WERI-Rb-1 (cell line): ENCODE measurements around the gene ADGRV1.

Experiments
- DNase-seq: peaks from one replicate; pipeline ENCODE4 v3.0.0-alpha.2; 2020
- H3K27ac ChIP-seq: fragments of 250-450 bp; sonication (Bioruptor Pico); 2 replicates; pipeline ENCODE4 v1.5.1; 2020; ENCODE audit warnings: mild to moderate bottlenecking, moderate library complexity
- H3K27me3 ChIP-seq: fragments of 250-450 bp; sonication (Bioruptor Pico); 2 replicates; pipeline ENCODE4 v1.5.1; 2021; ENCODE audit warnings: mild to moderate bottlenecking, low read depth, moderate library complexity; ENCODE audit not compliant: insufficient read depth, severe bottlenecking
- H3K36me3 ChIP-seq: fragments of 250-450 bp; sonication (Bioruptor Pico); 2 replicates; pipeline ENCODE4 v1.5.1; 2020; ENCODE audit warnings: mild to moderate bottlenecking, moderate library complexity
- H3K4me3 ChIP-seq: 2 replicates; pipeline ENCODE4 v1.5.1; 2011; ENCODE audit warnings: low read depth, mild to moderate bottlenecking, control low read depth, low read length
- H3K9me3 ChIP-seq: fragments of 250-450 bp; sonication (Bioruptor Pico); 2 replicates; pipeline ENCODE4 v1.5.1; 2021; ENCODE audit warnings: mild to moderate bottlenecking, moderate library complexity; ENCODE audit not compliant: severe bottlenecking
- TF ChIP-seq, protein P1 (sequence below): IDR thresholded peaks from 2 replicates; pipeline ENCODE4 v1.5.1; 2011; ENCODE audit warnings: low read depth, mild to moderate bottlenecking, control low read depth, inconsistent platforms, low read length

Gene ADGRV1

DNA sequence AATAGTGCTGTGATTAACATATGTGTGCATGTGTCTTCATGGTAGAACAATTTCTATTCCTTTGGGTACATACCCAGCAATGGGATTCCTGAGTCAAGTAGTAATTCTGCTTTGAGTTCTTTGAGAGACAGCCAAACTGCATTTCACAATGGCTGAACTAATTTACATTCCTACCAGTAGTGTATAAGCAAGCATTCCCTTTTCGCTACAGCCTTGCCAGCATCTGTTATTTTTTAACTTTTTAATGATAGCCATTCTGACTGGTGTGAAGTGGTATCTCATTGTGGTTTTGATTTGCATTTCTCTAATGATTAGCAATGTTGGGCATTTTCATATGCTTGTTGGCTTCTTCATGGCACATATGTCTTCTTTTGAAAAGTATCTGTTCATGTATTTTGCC, 516.0 kb downstream of the ADGRV1 start:
- Histone ChIP-seq H3K4me3 (no peak overlapping the region), H3K36me3 (peaks cover 21% of the 10 kb centered on the region), H3K27ac (no peak overlapping the region), H3K27me3 (no peaks in the 10 kb centered on the region), H3K9me3 (no peaks in the 10 kb centered on the region)
- no peak for DNase-seq
- TF ChIP-seq, protein P1, sequence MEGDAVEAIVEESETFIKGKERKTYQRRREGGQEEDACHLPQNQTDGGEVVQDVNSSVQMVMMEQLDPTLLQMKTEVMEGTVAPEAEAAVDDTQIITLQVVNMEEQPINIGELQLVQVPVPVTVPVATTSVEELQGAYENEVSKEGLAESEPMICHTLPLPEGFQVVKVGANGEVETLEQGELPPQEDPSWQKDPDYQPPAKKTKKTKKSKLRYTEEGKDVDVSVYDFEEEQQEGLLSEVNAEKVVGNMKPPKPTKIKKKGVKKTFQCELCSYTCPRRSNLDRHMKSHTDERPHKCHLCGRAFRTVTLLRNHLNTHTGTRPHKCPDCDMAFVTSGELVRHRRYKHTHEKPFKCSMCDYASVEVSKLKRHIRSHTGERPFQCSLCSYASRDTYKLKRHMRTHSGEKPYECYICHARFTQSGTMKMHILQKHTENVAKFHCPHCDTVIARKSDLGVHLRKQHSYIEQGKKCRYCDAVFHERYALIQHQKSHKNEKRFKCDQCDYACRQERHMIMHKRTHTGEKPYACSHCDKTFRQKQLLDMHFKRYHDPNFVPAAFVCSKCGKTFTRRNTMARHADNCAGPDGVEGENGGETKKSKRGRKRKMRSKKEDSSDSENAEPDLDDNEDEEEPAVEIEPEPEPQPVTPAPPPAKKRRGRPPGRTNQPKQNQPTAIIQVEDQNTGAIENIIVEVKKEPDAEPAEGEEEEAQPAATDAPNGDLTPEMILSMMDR = no peak

DNA sequence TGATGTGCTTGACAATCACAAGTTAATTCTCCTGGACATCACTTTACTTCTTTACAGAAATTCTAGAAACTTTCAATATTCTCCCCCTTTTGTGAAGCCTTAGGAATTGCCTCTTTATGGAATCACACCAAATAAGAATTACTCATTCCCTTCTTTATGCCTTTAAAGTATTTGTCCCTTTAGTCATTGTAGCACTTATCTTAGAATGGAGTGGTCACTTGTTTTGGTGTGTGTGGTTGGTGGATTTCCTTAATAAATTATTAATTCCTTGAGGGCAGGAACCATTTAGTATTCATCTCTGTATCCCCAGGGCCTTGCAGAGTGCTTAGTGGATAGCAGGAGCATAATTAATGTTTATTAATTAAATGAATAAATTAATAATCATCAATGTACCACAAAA, 517.5 kb downstream of the ADGRV1 start:
- Histone ChIP-seq H3K36me3 (peaks cover 21% of the 10 kb centered on the region), H3K4me3 (no peak overlapping the region), H3K27ac (no peak overlapping the region), H3K27me3 (no peaks in the 10 kb centered on the region), H3K9me3 (no peaks in the 10 kb centered on the region)
- no peak for DNase-seq
- TF ChIP-seq, protein P1 = no peak

DNA sequence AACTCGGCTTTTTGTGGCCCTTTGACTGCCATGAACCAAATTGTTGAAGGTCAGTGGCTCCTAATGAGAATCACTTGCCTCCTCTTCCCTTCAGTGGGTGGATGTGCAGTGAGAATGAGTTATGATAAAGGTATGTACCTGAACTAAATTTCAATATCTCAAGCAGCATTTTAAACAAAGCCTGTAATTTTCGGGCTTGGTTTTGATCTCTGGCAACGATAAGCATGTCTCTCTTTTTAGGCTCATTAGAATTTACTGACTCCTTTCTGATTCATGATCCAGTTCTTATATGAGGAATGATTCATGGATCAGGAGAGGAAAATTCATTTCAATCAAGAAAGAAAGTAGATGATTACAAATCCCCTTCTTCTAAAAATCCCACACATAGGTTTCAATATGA, 519.0 kb downstream of the ADGRV1 start:
- no peaks in the 10 kb centered on the region for H3K9me3 ChIP-seq
- DNase-seq = no peak
- TF ChIP-seq, protein P1 = no peak
- no peak overlapping the region for H3K27ac ChIP-seq
- H3K4me3 ChIP-seq = no peak overlapping the region
- H3K27me3 ChIP-seq = no peaks in the 10 kb centered on the region
- peaks cover 19% of the 10 kb centered on the region for H3K36me3 ChIP-seq

DNA sequence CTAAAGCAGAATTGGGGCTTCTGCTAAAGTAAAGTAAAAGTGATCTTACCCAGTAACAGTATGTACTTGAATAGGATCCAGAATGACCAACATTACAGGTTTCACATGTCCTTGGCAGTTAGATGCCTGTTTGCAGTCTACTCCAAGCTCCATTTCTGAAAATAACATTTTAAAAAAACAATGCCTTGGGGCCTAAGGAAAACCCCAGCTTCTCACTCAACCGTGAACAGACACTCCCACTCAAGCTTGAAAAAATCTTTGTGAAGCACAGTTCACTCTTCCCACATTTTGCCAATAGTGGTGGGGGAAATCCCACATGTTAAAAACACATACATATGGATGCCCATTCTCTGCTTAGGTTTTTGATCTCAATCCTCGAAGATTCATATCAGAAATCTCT, 520.4 kb downstream of the ADGRV1 start:
- no peak overlapping the region for H3K27ac ChIP-seq
- no peaks in the 10 kb centered on the region for H3K27me3 ChIP-seq
- no peak overlapping the region for H3K4me3 ChIP-seq
- DNase-seq = no peak
- H3K9me3 ChIP-seq = no peaks in the 10 kb centered on the region
- H3K36me3 ChIP-seq = peaks cover 11% of the 10 kb centered on the region
- TF ChIP-seq, protein P1 = no peak

DNA sequence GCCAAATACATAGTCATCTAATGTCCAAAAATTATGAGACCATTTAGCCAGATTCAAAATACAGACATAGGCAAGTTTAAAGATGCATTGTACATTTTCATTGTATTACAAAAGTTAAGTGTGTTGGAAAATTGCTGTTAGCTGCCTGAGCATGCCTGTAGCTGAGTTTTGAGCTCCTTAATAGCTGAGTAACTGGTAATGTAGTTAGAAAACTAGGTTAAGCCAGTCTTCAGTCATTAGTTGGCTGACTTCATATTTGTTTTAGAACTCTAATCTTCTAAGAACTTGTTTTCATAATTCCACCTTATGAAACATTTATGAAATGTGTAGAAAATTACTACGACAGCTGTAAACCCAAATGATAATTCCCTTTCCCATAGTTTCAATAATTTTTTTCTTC, 531.2 kb downstream of the ADGRV1 start:
- Histone ChIP-seq H3K36me3 (no peaks in the 10 kb centered on the region; the same call in 1 of the 2 replicates), H3K9me3 (no peaks in the 10 kb centered on the region), H3K4me3 (no peak overlapping the region), H3K27me3 (no peaks in the 10 kb centered on the region), H3K27ac (no peak overlapping the region)
- TF ChIP-seq, protein P1 = no peak
- DNase-seq = no peak

DNA sequence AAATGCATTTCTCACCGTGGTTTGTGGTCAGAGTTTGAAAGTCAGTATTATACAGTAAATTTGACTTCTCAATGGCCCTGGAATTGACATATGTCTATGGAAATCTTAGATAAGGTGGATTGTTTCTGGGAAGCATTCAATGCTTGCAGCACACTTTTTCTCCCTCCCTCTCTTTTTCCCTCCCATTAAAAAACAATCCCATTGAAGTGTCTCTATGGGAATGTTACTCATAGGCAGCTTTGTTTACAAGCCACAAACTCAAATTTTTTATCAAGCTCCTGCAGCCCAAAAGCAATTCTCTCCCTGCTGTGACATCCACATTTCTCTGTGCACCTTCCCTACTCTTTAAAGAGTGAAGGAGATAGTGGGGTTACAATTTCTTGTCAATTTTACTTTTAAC, 532.4 kb downstream of the ADGRV1 start:
- TF ChIP-seq, protein P1 = no peak
- Histone ChIP-seq H3K4me3 (no peak overlapping the region), H3K27ac (no peak overlapping the region), H3K9me3 (no peaks in the 10 kb centered on the region), H3K27me3 (no peaks in the 10 kb centered on the region), H3K36me3 (no peaks in the 10 kb centered on the region; the same call in 1 of the 2 replicates)
- DNase-seq = no peak
